Skin of body (tissue), 2 donors: ENCODE measurements around the gene ARL10. TPM values are rescaled to one million over a fixed set of nuclear protein-coding genes. Genes with fewer than 3 reads are reported as not detected.

Experiments used
- DNase-seq: peaks from one replicate; lab custom pipeline; 2025; lab: John Stamatoyannopoulos, UW
- total RNA-seq: library from RNA; depleted of rRNA; stranded (reverse); fragments of >200 nt; gene quantifications from one replicate; pipeline ENCODE4 v1.2.3, GENCODE V29; 2014

The ARL10 gene, protein sequence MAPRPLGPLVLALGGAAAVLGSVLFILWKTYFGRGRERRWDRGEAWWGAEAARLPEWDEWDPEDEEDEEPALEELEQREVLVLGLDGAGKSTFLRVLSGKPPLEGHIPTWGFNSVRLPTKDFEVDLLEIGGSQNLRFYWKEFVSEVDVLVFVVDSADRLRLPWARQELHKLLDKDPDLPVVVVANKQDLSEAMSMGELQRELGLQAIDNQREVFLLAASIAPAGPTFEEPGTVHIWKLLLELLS
- total RNA-seq: 12.3 TPM

- peak; percentile 18 for DNase-seq
These were observed at the start of gene ARL10 for GRCh38 chr5:176365351-176366231. ARL10 (plus strand) TSS chr5:176365487; CDS start chr5:176365564, 77 bp downstream.

GRCh38 chr5:176317534-176318374 is 47.5 kb upstream of the ARL10 start:
- no peak for DNase-seq

DNA sequence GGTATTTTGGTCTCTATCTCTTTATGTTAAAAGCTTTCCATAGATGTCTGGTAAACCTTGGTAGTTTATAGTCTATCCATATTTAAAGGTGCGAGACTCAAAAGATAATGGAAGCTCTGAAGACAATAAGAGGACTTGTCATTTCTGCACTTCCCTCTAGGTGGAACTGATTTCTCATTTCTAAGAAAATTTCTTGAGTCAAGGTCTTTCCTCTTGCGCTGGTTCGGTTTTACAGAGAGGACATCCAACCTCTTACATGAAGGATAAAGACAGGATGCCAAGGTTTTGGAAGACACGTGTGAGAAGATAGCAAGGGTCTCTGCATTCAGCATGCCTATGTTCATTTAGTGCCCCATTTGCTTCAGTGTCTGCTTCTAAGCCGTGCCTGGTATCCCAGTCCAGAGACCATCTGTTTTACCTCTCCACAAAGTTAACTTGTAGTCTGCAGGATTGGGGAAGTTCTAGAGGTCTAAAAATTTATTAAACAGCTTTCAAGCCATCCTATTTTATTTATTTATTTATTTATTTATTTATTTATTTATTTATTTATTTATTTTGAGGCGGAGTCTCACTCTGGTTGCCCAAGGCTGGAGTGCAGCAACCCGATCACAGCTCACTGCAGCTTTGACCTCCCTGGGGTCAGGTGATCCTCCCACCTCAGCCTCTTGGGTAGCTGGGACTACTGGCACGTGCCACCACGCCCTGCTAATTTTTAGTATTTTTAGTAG is 45.3 kb upstream of the ARL10 start:
- no peak for DNase-seq

- no peak for DNase-seq
These were observed 44.7 kb upstream of the ARL10 start for GRCh38 chr5:176320577-176320976.

GRCh38 chr5:176334031-176334770 is 31.1 kb upstream of the ARL10 start:
- no peak for DNase-seq

- no peak for DNase-seq
These were observed 27.4 kb upstream of the ARL10 start for GRCh38 chr5:176337913-176338312.

GRCh38 chr5:176339304-176339703 is 26.0 kb upstream of the ARL10 start:
- DNase-seq: no peak

- DNase-seq: no peak
These were observed 23.7 kb upstream of the ARL10 start for GRCh38 chr5:176341325-176342157.

- DNase-seq: no peak
These were observed 23.2 kb upstream of the ARL10 start for GRCh38 chr5:176342158-176342483.

DNA sequence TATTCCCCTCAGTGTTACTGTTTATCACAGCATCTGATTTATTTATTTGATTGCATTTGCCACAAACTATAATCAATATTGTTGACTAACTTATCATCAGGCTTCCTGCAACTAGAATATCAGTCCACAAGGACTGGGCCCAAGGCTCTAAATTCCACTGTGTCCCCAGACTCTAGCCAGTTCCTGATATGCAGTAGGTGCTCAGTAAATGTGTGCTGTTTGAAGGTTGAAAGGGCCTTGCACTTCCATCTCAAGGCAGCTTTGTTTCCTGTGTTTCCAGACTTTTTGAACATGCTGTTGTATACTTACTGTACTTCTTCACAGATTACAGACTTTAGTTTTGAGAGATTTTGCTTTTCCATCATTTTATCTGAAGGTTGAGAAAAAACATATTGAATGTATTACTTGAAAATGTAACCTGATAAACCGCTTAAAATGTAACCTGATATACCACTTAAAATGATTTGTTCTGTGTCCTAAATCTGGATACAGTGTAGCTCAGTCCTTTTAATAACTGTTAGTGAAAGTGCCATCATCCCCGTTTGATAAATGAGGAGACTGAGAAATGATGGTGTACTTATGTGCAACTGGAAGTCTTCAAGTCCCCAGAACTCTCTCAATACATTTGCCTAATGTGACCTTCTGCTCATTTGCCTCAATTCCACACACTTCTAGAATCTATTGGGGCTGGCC is 22.4 kb upstream of the ARL10 start:
- DNase-seq: no peak

DNA sequence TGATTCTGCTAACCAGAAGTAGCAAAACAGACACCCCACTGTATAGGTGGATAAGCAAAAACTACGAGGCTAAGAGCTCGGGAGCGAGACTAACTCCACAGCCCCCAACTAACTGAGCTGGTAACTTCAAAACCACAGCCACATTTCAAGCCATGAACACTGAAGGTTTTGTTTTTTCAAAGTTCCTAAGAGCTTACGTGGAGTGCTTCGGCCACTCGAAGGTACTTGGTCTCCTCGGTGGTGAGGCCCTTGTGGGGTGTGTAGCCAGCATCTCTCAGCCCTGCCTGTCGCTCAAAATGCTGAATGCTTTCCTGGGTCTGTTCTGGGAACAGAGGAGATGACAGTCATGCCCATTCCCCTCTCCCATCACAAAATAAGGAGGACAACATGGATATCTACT is 14.9 kb upstream of the ARL10 start:
- DNase-seq: no peak

GRCh38 chr5:176352116-176352878 is 13.0 kb upstream of the ARL10 start:
- DNase-seq: no peak

DNA sequence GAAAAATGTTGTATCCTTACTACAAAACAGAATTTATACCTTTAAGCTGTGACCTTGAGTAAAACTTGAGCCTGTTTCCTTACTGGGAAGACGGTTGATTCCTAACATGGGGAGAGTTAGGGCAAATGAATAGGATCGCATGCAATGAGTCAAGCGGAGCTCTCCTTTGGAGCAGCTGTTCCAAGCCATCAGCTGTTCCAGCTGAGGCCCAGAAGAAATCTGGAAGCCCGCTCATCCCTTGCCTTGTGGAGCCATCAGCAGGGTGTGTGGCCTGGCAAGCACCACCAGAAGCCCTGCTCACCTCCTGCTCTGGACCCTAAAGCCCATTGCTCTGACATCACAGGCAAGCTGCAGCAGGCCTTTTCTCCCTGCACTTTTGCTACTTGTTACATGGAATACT is 11.8 kb upstream of the ARL10 start:
- DNase-seq: no peak

GRCh38 chr5:176355400-176356178 is 9.7 kb upstream of the ARL10 start:
- DNase-seq: no peak

GRCh38 chr5:176356179-176356566 is 9.1 kb upstream of the ARL10 start:
- no peak for DNase-seq

GRCh38 chr5:176359658-176360057 is 5.6 kb upstream of the ARL10 start:
- no peak for DNase-seq

DNA sequence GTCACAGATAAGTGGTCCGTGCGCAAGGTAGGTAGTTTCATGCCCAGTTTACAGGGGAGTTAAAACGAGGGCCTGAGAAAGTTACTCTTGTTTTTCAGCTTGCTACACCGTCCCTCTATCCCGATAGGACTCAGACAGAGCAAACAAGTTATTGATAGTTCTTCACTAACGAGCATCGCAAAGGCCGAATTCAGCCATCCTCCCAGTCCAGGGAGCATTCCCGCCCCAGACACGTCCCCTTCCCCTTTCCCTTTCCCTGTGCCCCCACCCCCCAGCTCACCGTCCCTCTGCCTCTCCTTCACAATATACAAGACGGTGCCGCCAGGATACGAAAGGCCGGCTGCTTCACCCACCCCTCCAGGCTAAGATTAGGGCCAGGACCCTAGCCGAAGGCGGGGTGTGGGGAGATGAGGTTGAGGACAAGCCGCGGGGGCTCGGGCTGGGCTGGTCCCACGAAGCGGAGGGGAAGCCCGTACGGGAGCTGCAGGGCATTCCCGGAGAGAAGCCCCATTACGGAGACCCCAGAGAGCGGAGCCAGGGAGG is 4.3 kb upstream of the ARL10 start:
- no peak for DNase-seq
